Measurements from ENCODE around the gene SLC2A1.

GRCh38 chr1:42990757-42991346 lies 32.2 kb upstream of the SLC2A1 start:
- TF ChIP-seq CTCF (IDR thresholded peaks at IDR 0.05 in 8 of 11, conservative IDR thresholded peaks at IDR 0.05 in 3 of 11) (no peak), POLR2AphosphoS5 (IDR thresholded peaks at IDR 0.05) (no peak), POLR2A (IDR thresholded peaks at IDR 0.05) (no peak)
